ENCODE data around the gene CTSK. TPM values are rescaled to one million over a fixed set of nuclear protein-coding genes. Genes with fewer than 3 reads are reported as not detected.

The CTSK gene
- total and polyA plus RNA-seq, 2 of the 4 experiments (the other 2 are of a cell fraction), result 7.7 to 15.1 TPM

- Histone ChIP-seq H2AFZ (replicated peaks; ENCODE audit: low read length, poor library complexity) (no peak overlapping the region), H3K9me1 (ENCODE audit: insufficient read depth, low read length) (peaks cover 1% of the 10 kb centered on the region; the same call in 1 of the 2 replicates), H2AK9ac (replicated peaks; ENCODE audit: low read depth, low read length, poor library complexity) (no peak overlapping the region), H2BK5ac (ENCODE audit: low read depth, low read length, poor library complexity, severe bottlenecking) (no peak overlapping the region), H3K14ac (replicated peaks; ENCODE audit: low read depth, low read length) (no peak overlapping the region), H3K4me2 (ENCODE audit: low read depth, low read length) (no peak overlapping the region), H4K5ac (ENCODE audit: low read depth, low read length) (no peak overlapping the region), H2BK120ac (ENCODE audit: low read depth, low read length) (no peak overlapping the region), H2BK15ac (ENCODE audit: low read depth, low read length) (no peak overlapping the region), H3K9ac (ENCODE audit: low read depth, low read length) (no peak overlapping the region), H3K18ac (ENCODE audit: low read depth, low read length) (no peak overlapping the region), H4K20me1 (ENCODE audit: insufficient read depth, low read length) (no peaks in the 10 kb centered on the region), H3K4me3 (ENCODE audit: insufficient read depth, low read depth, low read length) (no peak overlapping the region), H3K4ac (ENCODE audit: low read depth, low read length) (no peak overlapping the region), H3K36me3 (ENCODE audit: control insufficient read depth, insufficient read depth, low read length) (peaks cover 34% of the 10 kb centered on the region), H3K23ac (ENCODE audit: low read depth, low read length) (no peak overlapping the region), H4K8ac (ENCODE audit: low read depth in 2 of 2, low read length in 2 of 2) (no peak overlapping the region; a peak in 1 of 4 replicates), H3K79me1 (ENCODE audit: low read depth in 1 of 2, low read length in 2 of 2) (peaks cover 0 to 6% of the 10 kb centered on the region in 2 experiments; a peak in 1 of 4 replicates), H4K91ac (ENCODE audit: insufficient read depth, low read depth, low read length) (no peak overlapping the region), H3K27me3 (ENCODE audit: control insufficient read depth, insufficient read depth, low read length) (no peaks in the 10 kb centered on the region), H2AK5ac (ENCODE audit: low read depth, low read length) (no peak overlapping the region), H3K4me1 (ENCODE audit: control insufficient read depth, insufficient read depth, low read length) (peaks cover 3% of the 10 kb centered on the region; the same call in 1 of the 2 replicates), H2BK20ac (ENCODE audit: low read depth, low read length) (no peak overlapping the region), H3K9me3 (ENCODE audit: control insufficient read depth, insufficient read depth, low read length) (no peaks in the 10 kb centered on the region), H3K27ac (ENCODE audit: insufficient read depth, low read length) (no peak overlapping the region), H3K56ac (ENCODE audit: extremely low read depth, insufficient read depth, low read length) (no peak overlapping the region)
- intact Hi-C loops (cut with micrococcal nuclease), result loop anchor here (1.0 to 2.0 kb wide), 5 partner anchors 116 to 252 kb away; partner anchors contain the start of genes ENSA, GOLPH3L and MCL1
- ATAC-seq (ENCODE audit: low read depth), result peak; percentile 94
- dilution Hi-C loops (cut with HindIII; ENCODE audit: low sequenced_read_pairs, unreplicated experiment), result no loop called here
- peak; percentile 77 for DNase-seq
- BruUV-seq (replicated peaks), result no TSS peak
- CTCF ChIA-PET, result interaction anchor here (0.6 to 1.8 kb wide), 12 partner anchors 9 to 253 kb away, joined by 3 to 12 read pairs (median 3); partner anchors contain the start of gene GOLPH3L
- in situ Hi-C loops (cut with MboI; ENCODE audit: low sequenced_read_pairs), result no loop called here
- POLR2A ChIA-PET (ENCODE audit: unreplicated experiment), result no interaction called here
- whole genome bisulfite sequencing, 2 experiments (ENCODE audit: extremely low coverage in 2 of 2, insufficient read length in 1 of 2), result 40% methylated on average over 3 of the region's 5 CpGs; no CpG with 5 or more reads in 1 of the 2 experiments
- TF ChIP-seq MXI1 (IDR thresholded peaks at IDR 0.05; ENCODE audit: borderline replicate concordance, low read depth, low read length) (no peak), CEBPB (IDR thresholded peaks at IDR 0.05; ENCODE audit: low read depth, low read length) (no peak), POLR2A (IDR thresholded peaks at IDR 0.05; ENCODE audit: low read depth, low read length) (no peak), FOS (IDR thresholded peaks at IDR 0.05; ENCODE audit: low read depth, low read length) (no peak), RAD21 (IDR thresholded peaks at IDR 0.05; ENCODE audit: low read length) (peak; percentile 92), ELK1 (IDR thresholded peaks at IDR 0.05; ENCODE audit: borderline replicate concordance, low read depth, low read length) (no peak), BHLHE40 (IDR thresholded peaks at IDR 0.05; ENCODE audit: low read depth, low read length) (no peak), USF2 (IDR thresholded peaks at IDR 0.05; ENCODE audit: low read depth, low read length) (no peak), RCOR1 (IDR thresholded peaks at IDR 0.05; ENCODE audit: insufficient replicate concordance, low read length) (no peak), MAFK (IDR thresholded peaks at IDR 0.05; ENCODE audit: low read depth, low read length) (no peak), SMC3 (IDR thresholded peaks at IDR 0.05; ENCODE audit: low read depth, low read length) (peak; percentile 85), MAZ (IDR thresholded peaks at IDR 0.05; ENCODE audit: borderline replicate concordance, low read depth, low read length) (no peak), CHD1 (IDR thresholded peaks at IDR 0.05; ENCODE audit: low read depth, low read length) (no peak), NFE2L2 (IDR thresholded peaks at IDR 0.05; ENCODE audit: low read depth, low read length) (no peak), RFX5 (IDR thresholded peaks at IDR 0.05; ENCODE audit: low read depth, low read length) (no peak)
Observed at GRCh38 chr1:150813028-150813707, 5.1 kb upstream of the CTSK start.

All from IMR-90 (cell line).